ENCODE data around the gene EZH1.
A peak's percentile ranks its signal among the peaks of the same experiment; 100 is the strongest.

EZH1 gene

GRCh38 chr17:42744806-42745617, at the start of gene EZH1:
TSS of gene EZH1 (minus strand) at chr17:42745040. CDS start at chr17:42728941, 16,099 bp downstream.
- peak; percentile 89 for DNase-seq

- DNase-seq: no peak
Measured at GRCh38 chr17:42792545-42792944, 47.7 kb upstream of the EZH1 start.

GRCh38 chr17:42791948-42792347, 47.1 kb upstream of the EZH1 start:
- no peak for DNase-seq

GRCh38 chr17:42787266-42787665, 42.4 kb upstream of the EZH1 start:
- no peak for DNase-seq

GRCh38 chr17:42784811-42785592, 40.2 kb upstream of the EZH1 start:
- DNase-seq: no peak

GRCh38 chr17:42784409-42784808, 39.6 kb upstream of the EZH1 start:
- no peak for DNase-seq

GRCh38 chr17:42783791-42784138, 38.9 kb upstream of the EZH1 start:
- no peak for DNase-seq

GRCh38 chr17:42783062-42783790, 38.4 kb upstream of the EZH1 start:
- no peak for DNase-seq

GRCh38 chr17:42782166-42783061, 37.6 kb upstream of the EZH1 start:
- DNase-seq: no peak

- DNase-seq: no peak
Measured at GRCh38 chr17:42781639-42782165, 36.9 kb upstream of the EZH1 start.

- no peak for DNase-seq
Measured at GRCh38 chr17:42780851-42781638, 36.2 kb upstream of the EZH1 start.

GRCh38 chr17:42779936-42780850, 35.4 kb upstream of the EZH1 start, which contains the start of gene WNK4:
TSS of gene WNK4 (plus strand) at chr17:42780610. CDS start at chr17:42780699, 89 bp downstream.
- DNase-seq: no peak

GRCh38 chr17:42779304-42779935, 34.6 kb upstream of the EZH1 start:
- no peak for DNase-seq

GRCh38 chr17:42778570-42778969, 33.7 kb upstream of the EZH1 start:
- no peak for DNase-seq

- no peak for DNase-seq
Measured at GRCh38 chr17:42775534-42776098, 30.8 kb upstream of the EZH1 start.

GRCh38 chr17:42774066-42774745, 29.4 kb upstream of the EZH1 start:
- no peak for DNase-seq

- DNase-seq: peak; percentile 69
Measured at GRCh38 chr17:42773290-42774035, 28.6 kb upstream of the EZH1 start, which contains the start of gene VPS25. TSS of gene VPS25 (plus strand) at chr17:42773449. CDS start at chr17:42773476, 27 bp downstream.

- no peak for DNase-seq
Measured at GRCh38 chr17:42772945-42773289, 28.1 kb upstream of the EZH1 start.
